BE2C (cell line): ENCODE measurements around the gene TBX4. TPM values are rescaled to one million over a fixed set of nuclear protein-coding genes. Genes with fewer than 3 reads are reported as not detected.

ENCODE experiments used
- DNase-seq: peaks from one replicate; pipeline ENCODE4 v3.0.0-alpha.2; 2020
- H3K27me3 ChIP-seq: fragments of 250-450 bp; sonication (Bioruptor Pico); 2 replicates; pipeline ENCODE4 v1.5.1; 2020; ENCODE audit warnings: mild to moderate bottlenecking
- H3K36me3 ChIP-seq: fragments of 250-450 bp; sonication (Bioruptor Pico); 2 replicates; pipeline ENCODE4 v1.5.1; 2020; ENCODE audit warnings: mild to moderate bottlenecking
- H3K4me1 ChIP-seq: fragments of 250-450 bp; sonication (Bioruptor Pico); 2 replicates; pipeline ENCODE4 v1.5.1; 2020
- H3K4me3 ChIP-seq: 2 replicates; pipeline ENCODE4 v1.5.1; 2011; ENCODE audit warnings: low read depth, low read length
- H3K9me3 ChIP-seq: fragments of 250-450 bp; sonication (Bioruptor Pico); 2 replicates; pipeline ENCODE4 v1.5.1; 2020
- CTCF ChIP-seq: IDR thresholded peaks from 2 replicates; pipeline ENCODE4 v1.5.1; 2012; ENCODE audit warnings: mild to moderate bottlenecking, low read depth, low read length
- polyA plus RNA-seq: library from polyadenylated mRNA; unstranded; fragments of >200 nt; gene quantifications from one replicate; pipeline ENCODE4 v1.2.1, GENCODE V29; 2012; ENCODE audit warnings: low read depth, missing spikeins; ENCODE audit not compliant: insufficient read length, insufficient read depth

The TBX4 gene
- polyA plus RNA-seq, result 1.6 TPM

GRCh38 chr17:61452301-61453290 lies at the start of gene TBX4:
Gene TBX4, plus strand, starts transcription at chr17:61452422. Its CDS starts 4,069 bp downstream, at chr17:61456491.
- H3K4me3 ChIP-seq, result no peak within 1 kb of the TSS
- no peak for DNase-seq
- no peaks in the 10 kb centered on the region for H3K9me3 ChIP-seq
- no peaks in the 10 kb centered on the region for H3K4me1 ChIP-seq
- H3K27me3 ChIP-seq, result no peaks in the 10 kb centered on the region
- TF ChIP-seq CTCF, result no peak
- no peaks in the 10 kb centered on the region for H3K36me3 ChIP-seq

GRCh38 chr17:61402978-61403800 lies 49.0 kb upstream of the TBX4 start:
- peak overlapping the region; percentile 96 for H3K4me3 ChIP-seq
- H3K4me1 ChIP-seq, result peaks cover 12% of the 10 kb centered on the region
- TF ChIP-seq CTCF, result no peak
- H3K36me3 ChIP-seq, result peaks cover 79% of the 10 kb centered on the region
- H3K27me3 ChIP-seq, result no peaks in the 10 kb centered on the region
- DNase-seq, result peak; percentile 54
- H3K9me3 ChIP-seq, result no peaks in the 10 kb centered on the region

GRCh38 chr17:61403801-61404662 lies 48.2 kb upstream of the TBX4 start:
- TF ChIP-seq CTCF, result no peak
- Histone ChIP-seq H3K4me1 (peaks cover 12% of the 10 kb centered on the region), H3K9me3 (no peaks in the 10 kb centered on the region), H3K36me3 (peaks cover 81% of the 10 kb centered on the region), H3K27me3 (no peaks in the 10 kb centered on the region), H3K4me3 (peak overlapping the region; percentile 96)
- DNase-seq, result peak; percentile 10

- no peaks in the 10 kb centered on the region for H3K9me3 ChIP-seq
- TF ChIP-seq CTCF, result no peak
- peaks cover 78% of the 10 kb centered on the region for H3K36me3 ChIP-seq
- DNase-seq, result no peak
- H3K27me3 ChIP-seq, result no peaks in the 10 kb centered on the region
- H3K4me3 ChIP-seq, result no peak overlapping the region
- H3K4me1 ChIP-seq, result peaks cover 12% of the 10 kb centered on the region
Observed at GRCh38 chr17:61404663-61404912, 47.6 kb upstream of the TBX4 start.

- Histone ChIP-seq H3K9me3 (no peaks in the 10 kb centered on the region), H3K36me3 (peaks cover 78% of the 10 kb centered on the region), H3K27me3 (no peaks in the 10 kb centered on the region), H3K4me3 (no peak overlapping the region), H3K4me1 (peaks cover 12% of the 10 kb centered on the region)
- TF ChIP-seq CTCF, result no peak
- DNase-seq, result peak; percentile 11
Observed at GRCh38 chr17:61404913-61405685, 47.1 kb upstream of the TBX4 start.
